AML-193 (cell line): Measurements from ENCODE around the gene PRTN3.
"Not testable (repeated sequence)": the region's sequence is repeated elsewhere in the genome, so short reads cannot be mapped to it uniquely, and the experiment has no call there.

Experiments used
- DNase-seq, 2 experiments: peaks; one replicate each; lab custom pipeline; 2025; lab: John Stamatoyannopoulos, UW

Gene PRTN3

GRCh38 chr19:866769-867300, 26.0 kb downstream of the PRTN3 start:
- DNase-seq, result no peak

GRCh38 chr19:867301-867793, 26.5 kb downstream of the PRTN3 start:
- DNase-seq, result no peak

- no peak for DNase-seq
Measured at GRCh38 chr19:867855-868457, 27.2 kb downstream of the PRTN3 start.

GRCh38 chr19:868458-869244, 27.9 kb downstream of the PRTN3 start:
- DNase-seq, result no peak

DNA sequence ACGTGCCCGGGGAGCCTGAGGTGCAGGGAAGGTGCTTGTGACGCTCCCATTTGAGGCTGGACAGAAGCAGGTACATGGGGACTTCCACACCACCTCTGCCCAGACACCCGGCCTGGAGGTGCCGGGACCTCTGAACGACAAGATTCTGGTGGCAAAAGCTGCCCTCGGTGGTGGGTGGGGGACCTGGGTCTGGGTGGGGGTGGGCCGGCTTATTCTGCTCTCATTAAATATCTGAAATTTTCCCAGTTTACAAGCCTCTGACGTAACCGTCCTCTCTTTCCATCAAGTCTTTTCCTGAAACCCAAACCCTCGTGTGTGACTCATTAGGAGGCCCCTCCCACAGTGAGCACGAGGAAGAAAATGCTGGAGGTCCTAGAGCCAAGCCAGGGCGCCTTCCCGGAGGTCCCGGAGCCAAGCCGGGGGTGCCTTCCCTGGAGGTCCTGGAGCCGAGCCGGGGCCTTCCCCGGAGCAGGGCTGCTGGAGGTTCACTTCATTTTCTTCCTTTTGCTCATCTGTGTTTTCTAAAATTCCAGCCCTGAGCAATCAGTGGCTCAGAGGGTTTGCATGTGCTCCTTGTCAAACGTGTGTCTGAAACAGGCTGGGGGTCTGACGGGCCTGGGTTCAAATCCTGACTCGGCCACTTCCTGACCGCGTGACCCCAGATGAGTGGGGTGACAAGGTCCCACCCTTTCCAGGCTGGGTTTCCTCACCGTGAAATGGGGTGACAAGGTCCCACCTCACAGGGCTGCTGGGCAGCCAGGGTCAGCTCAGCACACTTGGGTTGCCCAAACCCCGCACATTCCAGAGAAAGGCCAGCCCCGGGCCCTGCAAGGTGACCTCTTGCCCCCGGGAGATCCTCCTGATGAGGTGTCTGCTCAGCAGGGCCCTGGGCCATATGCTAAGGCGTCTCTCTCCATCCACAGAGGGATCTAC, 28.7 kb downstream of the PRTN3 start:
- DNase-seq, result no peak

- DNase-seq, result no peak
Measured at GRCh38 chr19:870314-870713, 29.5 kb downstream of the PRTN3 start.

GRCh38 chr19:870963-871401, 30.2 kb downstream of the PRTN3 start:
- DNase-seq, result no peak

DNA sequence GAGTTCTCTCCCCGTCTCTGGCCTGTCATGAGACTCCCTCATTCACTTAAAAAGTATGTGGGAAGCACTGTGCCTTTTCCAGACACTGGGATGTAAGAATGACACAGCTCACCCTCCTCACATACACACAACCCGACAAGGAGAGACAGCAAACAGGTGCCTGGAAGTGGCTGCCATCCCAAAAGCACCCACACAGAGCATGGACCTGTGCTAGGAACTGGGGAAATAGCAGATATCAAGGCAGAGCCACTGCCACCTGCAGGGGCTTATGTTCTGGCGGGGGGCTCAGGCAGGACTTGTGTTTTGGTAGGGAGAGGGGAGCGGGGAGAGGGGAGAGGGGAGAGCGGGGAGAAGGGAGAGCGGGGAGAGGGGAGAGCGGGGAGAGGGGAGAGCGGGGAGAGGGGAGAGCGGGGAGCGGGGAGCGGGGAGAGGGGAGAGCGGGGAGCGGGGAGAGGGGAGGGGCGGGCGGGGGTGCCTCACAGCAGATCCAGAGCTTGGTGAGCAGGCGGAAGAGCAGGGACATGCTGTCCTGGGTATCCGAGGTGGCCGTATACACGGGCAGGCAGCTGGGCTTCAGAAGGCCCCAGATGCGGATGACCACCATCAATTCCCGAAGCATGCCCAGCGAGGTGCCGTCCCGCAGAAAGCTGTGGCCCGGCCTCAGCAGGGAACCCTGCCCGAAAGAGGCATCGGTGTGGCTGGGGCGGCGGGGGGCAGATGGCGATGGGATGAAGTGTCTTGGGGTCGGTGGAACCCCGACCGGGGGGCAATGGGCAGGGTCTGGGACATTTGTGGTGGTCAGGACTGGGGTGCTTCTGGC, 30.9 kb downstream of the PRTN3 start:
- DNase-seq, result no peak

GRCh38 chr19:872266-872951, 31.6 kb downstream of the PRTN3 start:
- DNase-seq, result no peak

DNA sequence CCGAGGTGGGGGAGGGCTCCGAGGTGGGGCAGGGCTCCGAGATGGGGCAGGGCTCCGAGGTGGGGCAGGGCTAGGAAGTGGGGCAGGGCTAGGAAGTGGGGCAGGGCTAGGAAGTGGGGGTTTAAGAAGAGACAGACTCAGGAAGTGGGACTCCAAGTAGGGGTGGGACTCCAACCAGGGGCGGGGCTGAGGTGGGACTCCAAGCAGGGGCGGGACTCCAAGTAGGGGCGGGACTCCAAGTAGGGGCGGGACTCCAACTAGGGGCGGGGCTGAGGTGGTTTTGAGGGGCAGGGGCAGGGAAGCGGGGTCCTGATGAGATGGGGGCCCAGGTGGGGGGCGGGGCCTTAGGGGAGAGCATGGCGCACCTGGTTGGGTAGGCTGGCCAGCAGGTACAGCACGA, 32.3 kb downstream of the PRTN3 start:
- no peak for DNase-seq

DNA sequence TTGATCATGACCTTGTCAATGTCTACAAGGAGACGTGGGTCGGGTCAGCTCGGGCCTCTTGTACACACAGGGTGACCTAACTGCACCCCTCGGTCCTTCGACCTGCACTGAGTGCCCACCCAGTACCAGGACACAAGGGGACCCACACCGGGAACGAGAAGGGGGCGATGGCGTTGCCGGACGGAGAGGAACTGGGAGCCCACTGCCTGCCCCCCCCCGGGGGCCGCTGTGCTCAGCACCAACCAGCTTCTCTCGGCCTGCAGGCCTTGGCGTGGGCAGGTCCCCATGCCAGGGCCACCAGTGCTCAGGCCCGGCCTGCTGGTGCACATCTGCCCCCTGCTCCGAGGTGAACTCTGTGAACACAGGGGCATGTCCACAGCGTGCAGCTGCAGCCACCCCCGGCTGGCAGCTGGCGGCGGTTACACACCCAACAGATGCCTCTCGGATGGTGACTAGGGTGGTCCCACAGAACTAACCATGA, 32.8 kb downstream of the PRTN3 start:
- DNase-seq, result no peak

- no peak for DNase-seq
Measured at GRCh38 chr19:875265-875879, 34.6 kb downstream of the PRTN3 start.

DNA sequence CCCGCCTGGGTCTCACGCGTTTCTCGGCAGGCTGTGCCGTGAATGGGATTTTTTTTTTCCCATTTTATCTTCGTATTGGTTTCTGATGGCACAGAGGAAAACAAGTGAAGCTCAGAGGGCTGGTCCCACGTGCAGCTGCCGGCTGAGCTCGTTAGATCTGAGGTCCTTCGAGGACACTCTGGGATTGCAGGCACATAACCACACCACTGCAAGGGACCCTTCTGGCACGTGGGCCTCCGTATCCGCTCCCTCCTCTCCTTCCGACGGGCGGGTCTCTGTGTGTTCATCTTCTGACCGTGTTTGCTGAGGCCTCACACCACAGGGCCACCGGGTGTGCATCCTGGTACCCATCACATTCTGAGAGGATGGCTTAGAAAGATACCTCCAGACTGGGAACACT, 35.3 kb downstream of the PRTN3 start:
- no peak for DNase-seq

GRCh38 chr19:876780-877314, 36.0 kb downstream of the PRTN3 start:
- DNase-seq, result no peak

DNA sequence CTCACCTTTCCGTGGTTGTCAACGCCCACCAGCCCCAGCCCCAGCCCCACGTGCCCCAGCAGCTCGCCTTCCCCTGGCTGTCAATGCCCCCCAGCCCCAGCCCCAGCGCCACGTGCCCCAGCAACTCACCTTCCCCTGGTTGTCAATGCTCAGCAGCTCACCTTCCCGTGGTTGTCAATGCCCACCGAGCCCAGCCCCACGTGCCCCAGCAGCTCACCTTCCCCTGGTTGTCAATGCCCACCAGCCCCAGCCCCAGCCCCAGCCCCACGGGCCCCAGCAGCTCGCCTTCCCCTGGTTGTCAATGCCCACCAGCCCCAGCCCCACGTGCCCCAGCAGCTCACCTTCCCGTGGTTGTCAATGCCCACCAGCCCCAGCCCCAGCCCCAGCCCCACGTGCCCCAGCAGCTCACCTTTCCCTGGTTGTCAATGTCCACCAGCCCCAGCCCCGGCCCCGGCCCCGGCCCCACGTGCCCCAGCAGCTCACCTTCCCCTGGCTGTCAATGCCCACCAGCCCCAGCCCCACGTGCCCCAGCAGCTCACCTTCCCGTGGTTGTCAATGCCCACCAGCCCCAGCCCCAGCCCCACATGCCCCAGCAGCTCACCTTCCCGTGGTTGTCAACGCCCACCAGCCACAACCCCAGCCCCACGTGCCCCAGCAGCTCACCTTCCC, 37.3 kb downstream of the PRTN3 start:
- not testable (repeated sequence) for DNase-seq

DNA sequence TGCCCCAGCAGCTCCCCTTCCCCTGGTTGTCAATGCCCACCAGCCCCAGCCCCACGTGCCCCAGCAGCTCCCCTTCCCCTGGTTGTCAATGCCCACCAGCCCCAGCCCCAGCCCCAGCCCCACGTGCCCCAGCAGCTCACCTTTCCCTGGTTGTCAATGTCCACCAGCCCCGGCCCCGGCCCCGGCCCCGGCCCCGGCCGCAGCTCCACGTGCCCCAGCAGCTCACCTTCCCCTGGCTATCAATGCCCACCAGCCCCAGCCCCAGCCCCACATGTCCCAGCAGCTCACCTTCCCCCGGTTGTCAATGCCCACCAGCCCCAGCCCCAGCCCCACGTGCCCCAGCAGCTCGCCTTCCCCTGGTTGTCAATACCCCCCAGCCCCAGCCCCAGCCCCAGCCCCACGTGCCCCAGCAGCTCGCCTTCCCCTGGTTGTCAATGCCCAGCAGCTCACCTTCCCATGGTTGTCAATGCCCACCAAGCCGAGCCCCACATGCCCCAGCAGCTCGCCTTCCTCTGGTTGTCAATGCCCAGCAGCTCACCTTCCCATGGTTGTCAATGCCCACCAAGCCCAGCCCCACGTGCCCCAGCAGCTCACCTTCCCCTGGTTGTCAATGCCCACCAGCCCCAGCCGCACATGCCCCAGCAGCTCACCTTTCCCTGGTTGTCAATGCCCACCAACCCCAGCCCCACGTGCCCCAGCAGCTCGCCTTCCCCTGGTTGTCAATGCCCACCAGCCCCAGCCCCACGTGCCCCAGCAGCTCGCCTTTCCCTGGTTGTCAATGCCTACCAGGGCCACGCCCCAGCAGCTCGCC, 38.2 kb downstream of the PRTN3 start:
- not testable (repeated sequence) for DNase-seq

- DNase-seq, result no peak
Measured at GRCh38 chr19:879711-880438, 39.1 kb downstream of the PRTN3 start.
